Vagina (tissue), 2 donors: Measurements from ENCODE around the gene DAGLB.

Experiments
- CTCF ChIP-seq, 3 experiments: fragments of 450-650 bp in 2 of 3; fragments of 200-600 bp in 1 of 3; sonication (generic) in 1 of 3; IDR thresholded peaks; one replicate each; pipeline ENCODE4 v1.5.1; 2017 to 2019; ENCODE audit warnings: antibody characterized with exemption in 3 of 3, mild to moderate bottlenecking in 2 of 3, moderate library complexity in 2 of 3
- POLR2A ChIP-seq, 2 donors: fragments of 450-650 bp; IDR thresholded peaks; one replicate each; pipeline ENCODE4 v1.6.1; 2017; ENCODE audit warnings: antibody characterized with exemption in 2 of 2, mild to moderate bottlenecking in 2 of 2, moderate library complexity in 2 of 2

- no peak for TF ChIP-seq CTCF (IDR thresholded peaks at IDR 0.05)
- no peak for TF ChIP-seq POLR2A (IDR thresholded peaks at IDR 0.05)
These were observed 61.7 kb downstream of the DAGLB start for GRCh38 chr7:6385909-6386560.
